Stimulated activated CD8-positive, alpha-beta memory T cell treated with anti-CD3 and anti-CD28 coated beads, Interleukin-12 subunit alpha, Interleukin-12 subunit beta, amount 100 ng/mL, for 24 hours (primary cell): ENCODE data around the gene SFSWAP.
A peak's percentile ranks its signal among the peaks of the same experiment; 100 is the strongest.
"Not testable (repeated sequence)": the region's sequence is repeated elsewhere in the genome, so short reads cannot be mapped to it uniquely, and the experiment has no call there.

Experiments used
- DNase-seq: peaks from one replicate; pipeline ENCODE4 v3.0.0-alpha.2; 2020; ENCODE audit errors: extremely low read depth

Gene SFSWAP

GRCh38 chr12:131710464-131711457 lies at the start of gene SFSWAP:
Gene SFSWAP (plus strand): TSS chr12:131711090. CDS start chr12:131711230, 140 bp downstream.
- peak; percentile 59 for DNase-seq

GRCh38 chr12:131661170-131661985 lies 49.5 kb upstream of the SFSWAP start:
- DNase-seq, result not testable (repeated sequence)

DNA sequence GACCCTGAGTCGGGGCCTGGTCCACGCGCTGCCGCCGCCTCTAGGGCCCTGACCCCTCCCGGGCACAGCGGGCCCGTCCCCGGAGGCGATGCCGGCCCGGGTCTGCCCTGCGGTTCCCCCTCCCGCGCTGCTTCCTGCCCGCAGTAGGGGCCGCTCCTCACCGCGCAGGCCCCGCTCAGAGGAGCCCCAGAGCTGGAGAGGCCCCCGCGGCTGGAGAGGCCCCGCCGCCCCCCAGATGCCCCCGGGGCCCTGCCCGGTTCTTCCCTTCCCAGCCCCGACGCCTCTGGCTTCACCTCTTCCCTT lies 49.0 kb upstream of the SFSWAP start:
- not testable (repeated sequence) for DNase-seq

- DNase-seq, result not testable (repeated sequence)
Measured at GRCh38 chr12:131662346-131662745, 48.5 kb upstream of the SFSWAP start.

DNA sequence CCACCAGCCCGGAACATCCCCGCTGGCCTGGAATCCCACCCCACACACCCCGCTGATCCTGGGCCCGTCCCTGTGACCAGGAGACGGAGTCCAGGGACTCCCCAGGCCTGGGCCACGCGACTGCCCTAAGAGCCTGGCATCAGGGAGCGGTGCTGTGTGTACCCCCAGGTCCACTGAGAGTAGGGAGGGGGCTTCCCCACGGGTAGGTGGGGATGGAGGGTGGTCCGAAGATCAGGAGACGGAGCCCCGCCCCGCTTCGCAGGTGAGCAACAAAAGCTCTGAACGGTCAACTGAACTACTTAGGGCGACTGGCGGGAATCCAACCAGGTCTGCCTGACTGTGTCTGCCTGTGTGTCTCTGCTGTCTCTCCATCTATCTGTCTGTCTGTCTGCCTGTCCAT lies 45.2 kb upstream of the SFSWAP start:
- not testable (repeated sequence) for DNase-seq

GRCh38 chr12:131666486-131666885 lies 44.4 kb upstream of the SFSWAP start:
- not testable (repeated sequence) for DNase-seq

- not testable (repeated sequence) for DNase-seq
Measured at GRCh38 chr12:131666978-131667601, 43.8 kb upstream of the SFSWAP start.

DNA sequence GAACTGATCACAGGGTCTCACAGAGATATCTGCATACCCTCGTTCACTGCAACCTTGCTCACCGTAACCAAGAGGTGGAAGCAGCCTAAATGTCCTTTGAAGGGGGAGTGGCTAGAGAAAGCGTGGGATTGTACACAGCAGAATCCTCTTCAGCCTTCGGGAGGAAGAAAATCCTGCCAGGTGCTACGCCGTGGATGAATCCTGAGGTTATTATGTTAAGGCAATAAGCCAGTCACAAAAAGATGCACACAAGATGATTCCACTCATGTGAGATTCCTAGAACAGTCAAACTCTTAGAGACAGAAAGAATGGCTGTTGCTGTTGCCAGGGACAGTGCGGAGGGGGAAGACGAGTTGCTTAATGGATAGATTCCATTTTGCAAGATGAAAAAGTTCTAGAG lies 39.6 kb upstream of the SFSWAP start:
- DNase-seq, result no peak

DNA sequence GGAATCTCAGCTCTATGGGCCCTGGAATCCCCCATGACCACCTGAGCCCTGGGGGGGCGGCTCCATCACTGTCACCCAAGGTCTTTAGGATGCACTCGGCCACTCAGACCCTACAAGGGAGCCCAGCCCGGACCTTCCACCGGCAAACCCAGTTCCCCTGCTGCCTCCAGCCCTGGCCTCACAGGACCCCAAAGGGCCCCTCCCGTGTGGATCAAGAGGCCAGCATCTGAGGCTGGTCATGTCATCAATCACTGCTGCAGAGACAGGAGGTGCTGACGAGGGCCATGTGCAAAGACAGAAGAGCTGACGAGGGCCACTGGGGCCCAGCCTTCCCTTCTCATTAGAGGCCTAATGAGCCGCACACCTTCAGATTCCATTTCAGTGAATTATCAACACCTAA lies 39.0 kb upstream of the SFSWAP start:
- DNase-seq, result no peak

DNA sequence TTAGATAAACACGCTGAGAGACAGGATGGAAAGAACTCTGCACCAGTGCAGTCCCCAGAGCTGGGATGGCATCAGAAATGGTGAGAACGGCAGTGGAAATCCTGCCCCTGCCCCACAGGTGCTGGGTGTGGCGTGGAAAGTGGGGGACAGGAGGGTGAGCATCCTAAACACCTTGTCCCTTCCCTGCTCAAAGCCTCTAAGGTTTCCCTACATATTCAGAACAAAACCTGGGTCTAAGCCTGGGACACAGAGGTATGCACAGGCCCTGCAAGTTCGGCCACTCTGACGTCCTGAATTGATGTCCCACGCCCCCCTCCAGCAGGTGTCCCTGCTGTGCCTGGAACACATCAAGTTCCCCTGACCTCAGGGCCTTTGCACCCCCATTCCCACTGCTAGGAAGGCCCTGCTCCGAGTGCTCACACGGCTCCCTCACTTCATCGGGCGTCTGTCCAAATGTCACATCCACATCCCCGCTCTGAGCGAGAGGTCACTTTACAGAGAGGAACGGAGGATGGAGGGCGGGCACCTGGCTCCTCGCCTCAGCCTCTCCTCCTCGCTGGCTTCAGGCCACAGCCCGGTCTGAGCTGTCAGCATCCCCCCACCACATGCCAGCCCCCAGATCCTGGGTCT lies 38.5 kb upstream of the SFSWAP start:
- DNase-seq, result no peak

GRCh38 chr12:131672941-131673887 lies 37.7 kb upstream of the SFSWAP start:
- DNase-seq, result no peak

DNA sequence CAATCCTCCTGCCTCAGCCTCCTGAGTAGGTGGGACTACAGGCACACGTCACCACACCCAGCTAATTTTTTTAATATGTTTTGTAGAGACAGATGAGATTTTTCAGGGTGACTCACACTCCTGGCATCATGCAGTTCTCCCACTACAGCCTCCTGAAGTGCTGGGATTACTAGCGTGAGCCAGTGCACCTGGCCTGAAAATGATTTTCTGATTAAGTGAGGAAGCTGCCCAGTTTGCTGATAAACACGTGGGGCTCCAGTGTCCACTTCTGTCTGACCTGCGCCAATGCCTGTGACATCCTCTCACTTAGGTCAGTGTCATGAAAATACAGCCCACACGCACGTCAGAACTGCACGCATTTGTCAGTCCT lies 37.0 kb upstream of the SFSWAP start:
- DNase-seq, result no peak

DNA sequence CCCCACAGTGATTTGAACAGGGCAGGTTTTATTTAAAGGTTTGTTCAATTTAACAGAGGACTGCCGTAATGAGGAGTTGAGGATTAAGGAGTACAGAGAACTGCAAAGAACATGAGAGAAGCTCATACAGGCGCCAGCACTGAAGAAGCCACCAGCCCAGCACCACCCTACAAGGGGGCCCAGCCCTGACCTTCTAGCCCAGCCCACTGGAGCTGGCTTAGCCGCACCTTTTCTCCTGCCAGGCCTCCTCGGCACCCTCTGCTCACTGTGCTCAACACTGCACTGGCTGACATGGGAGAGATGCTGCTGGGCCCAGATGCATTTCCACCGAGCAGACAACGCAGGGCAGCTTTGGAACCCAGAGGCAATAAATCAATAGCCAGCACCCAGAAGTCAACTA lies 36.5 kb upstream of the SFSWAP start:
- DNase-seq, result no peak

DNA sequence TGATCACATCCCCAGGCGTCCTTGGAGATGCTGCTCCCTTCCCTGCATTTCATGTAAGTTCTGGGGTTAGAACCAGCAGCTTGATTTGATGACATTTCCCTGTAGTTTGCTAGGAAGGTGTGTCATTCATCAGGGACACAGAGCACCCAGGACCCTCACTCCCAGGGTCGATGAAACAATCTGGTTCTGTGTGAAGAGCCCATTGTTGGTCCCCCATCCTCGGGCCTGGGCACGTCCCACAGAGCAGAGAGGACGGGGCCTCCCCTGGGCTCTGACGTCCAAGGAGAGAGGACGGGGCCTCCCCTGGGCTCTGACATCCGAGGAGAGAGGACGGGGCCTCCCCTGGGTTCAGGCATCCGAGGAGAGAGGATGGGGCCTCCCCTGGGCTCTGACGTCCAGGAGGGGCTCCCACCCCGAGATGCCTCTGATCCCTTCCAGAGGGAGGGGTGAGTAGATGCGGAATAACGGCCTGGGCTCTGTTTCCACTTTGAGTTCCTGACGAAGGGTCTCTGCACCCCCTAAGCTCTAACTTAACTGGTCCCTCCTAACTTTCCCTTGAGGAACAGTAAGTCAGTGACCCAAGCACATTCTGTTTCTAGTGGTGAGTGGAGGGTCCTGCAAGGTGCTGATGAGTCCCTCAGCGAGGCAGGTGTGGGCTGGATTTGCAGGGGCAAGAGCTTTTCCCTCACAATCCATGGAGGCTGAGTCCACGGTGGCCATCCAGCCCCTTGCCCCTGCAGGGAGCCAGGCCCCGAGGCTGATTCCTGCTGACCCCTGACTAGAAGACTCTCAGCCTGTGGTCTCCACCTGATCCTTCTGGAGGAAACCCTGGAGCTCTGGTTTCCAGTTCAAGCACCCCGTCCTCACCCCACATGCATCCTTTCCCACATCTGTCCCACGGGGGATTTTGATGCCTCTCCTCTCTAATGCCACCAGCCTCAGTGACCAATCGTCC lies 35.5 kb upstream of the SFSWAP start:
- DNase-seq, result no peak

DNA sequence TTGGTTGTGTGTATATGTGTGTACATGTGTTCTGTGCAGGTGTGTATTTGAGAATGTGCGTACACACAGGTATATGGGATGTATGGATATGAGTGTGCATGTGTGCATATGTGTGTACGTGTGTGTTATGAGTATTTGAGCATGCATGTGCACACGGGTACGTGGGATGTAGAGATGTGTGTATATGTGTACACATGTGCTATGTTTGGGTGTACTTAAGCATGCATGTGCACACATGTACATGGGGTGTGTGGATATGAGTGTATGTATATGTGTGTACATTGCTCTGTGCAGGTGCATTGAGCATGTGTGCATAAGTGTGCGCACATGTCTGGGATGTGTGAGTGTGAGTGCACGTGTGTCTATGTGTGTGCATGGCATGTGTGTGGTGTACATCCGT lies 34.3 kb upstream of the SFSWAP start:
- DNase-seq, result no peak

GRCh38 chr12:131677067-131677466 lies 33.8 kb upstream of the SFSWAP start:
- not testable (repeated sequence) for DNase-seq

- no peak for DNase-seq
Measured at GRCh38 chr12:131677699-131678098, 33.2 kb upstream of the SFSWAP start.

GRCh38 chr12:131678389-131679181 lies 32.3 kb upstream of the SFSWAP start:
- not testable (repeated sequence) for DNase-seq

DNA sequence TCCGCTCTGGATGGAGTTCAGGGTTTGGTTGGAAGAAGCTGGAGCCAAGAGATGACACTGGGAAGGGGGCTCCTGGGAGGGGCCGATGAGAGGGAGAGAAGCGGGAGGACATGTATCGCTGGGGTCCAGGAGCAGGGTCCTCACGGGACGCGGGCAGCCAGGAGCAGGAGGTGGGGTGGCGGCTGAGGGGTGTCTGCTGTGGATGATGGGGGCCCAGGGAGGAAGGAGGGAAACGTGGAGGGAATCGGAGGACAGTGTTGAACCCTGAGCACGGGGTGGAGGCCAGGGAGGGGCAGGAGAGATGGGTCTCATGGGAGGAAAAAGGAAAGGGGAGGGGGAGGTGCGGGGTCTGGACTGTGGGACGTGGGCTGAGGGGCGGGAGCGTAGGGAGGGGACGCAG lies 31.7 kb upstream of the SFSWAP start:
- DNase-seq, result not testable (repeated sequence)
